SK-N-SH (cell line): ENCODE data around the gene GPSM3. TPM values are rescaled to one million over a fixed set of nuclear protein-coding genes. Genes with fewer than 3 reads are reported as not detected.

Experiments
- CTCF ChIA-PET: fragments of 300-600, 350-600 bp; formaldehyde crosslinking; extraction: SDS; loops from one replicate; lab custom pipeline; 2021; lab: Yijun Ruan, JAX
- POLR2A ChIA-PET: fragments of 350-600 bp; sonication (Branson Sonifier 250); formaldehyde crosslinking; extraction: SDS; loops from one replicate; lab custom pipeline; 2020; ENCODE audit warnings: antibody characterized with exemption, inconsistent platforms; lab: Yijun Ruan, JAX
- DNase-seq: peaks from one replicate; pipeline ENCODE4 v3.0.0; 2012
- H2AFZ ChIP-seq: fragments of 200-600 bp; sonication (generic); 2 replicates; pipeline ENCODE4 v1.8.1; 2016; ENCODE audit warnings: antibody characterized with exemption, mild to moderate bottlenecking, low read depth
- H3F3A ChIP-seq: fragments of 200-600 bp; sonication (generic); replicated peaks from 2 replicates; pipeline ENCODE3; 2016; ENCODE audit warnings: antibody characterized with exemption, mild to moderate bottlenecking; ENCODE audit not compliant: insufficient read depth
- H3K27ac ChIP-seq, 2 experiments: fragments of 200-500 bp in 1 of 2; fragments of 200-600 bp in 1 of 2; sonication (Bioruptor generic) in 1 of 2; sonication (generic), shearing (Covaris generic) in 1 of 2; 2 replicates each; pipeline versions ENCODE4 v1.5.1 to v1.6.1; 2014 to 2016; ENCODE audit warnings: low read depth in 2 of 2, inconsistent platforms in 1 of 2, low read length in 1 of 2, mild to moderate bottlenecking in 1 of 2, mixed read lengths in 1 of 2
- H3K27me3 ChIP-seq: fragments of 200-600 bp; sonication (generic), shearing (Covaris generic); 2 replicates; pipeline ENCODE4 v1.6.1; 2016; ENCODE audit warnings: mixed run types; ENCODE audit not compliant: insufficient read depth
- H3K36me3 ChIP-seq, 2 experiments: fragments of 200-500 bp in 1 of 2; fragments of 200-600 bp in 1 of 2; sonication (Bioruptor generic) in 1 of 2; sonication (generic) in 1 of 2; replicated peaks in 1 of 2; 2 replicates each; pipeline versions ENCODE3 to v1.5.1; 2014 to 2016; ENCODE audit warnings: low read length in 1 of 2, mild to moderate bottlenecking in 1 of 2; ENCODE audit not compliant: insufficient read depth in 2 of 2, control insufficient read depth in 1 of 2
- H3K4me1 ChIP-seq, 2 experiments: fragments of 200-500 bp in 1 of 2; fragments of 200-600 bp in 1 of 2; sonication (Bioruptor generic) in 1 of 2; sonication (generic), shearing (Covaris generic) in 1 of 2; 2 replicates each; pipeline versions ENCODE4 v1.5.1 to v1.6.1; 2014 to 2016; ENCODE audit warnings: low read depth in 1 of 2, low read length in 1 of 2, mixed run types in 1 of 2; ENCODE audit not compliant: insufficient read depth in 2 of 2, control insufficient read depth in 1 of 2
- H3K4me2 ChIP-seq: fragments of 200-600 bp; sonication (generic), shearing (Covaris generic); 2 replicates; pipeline ENCODE4 v1.6.1; 2017; ENCODE audit warnings: mixed run types
- H3K4me3 ChIP-seq, 2 experiments: fragments of 200-500 bp in 1 of 2; fragments of 200-600 bp in 1 of 2; sonication (Bioruptor generic) in 1 of 2; sonication (generic), shearing (Covaris generic) in 1 of 2; 2 replicates each; pipeline versions ENCODE4 v1.5.1 to v1.8.1; 2014 to 2016; ENCODE audit warnings: low read depth in 2 of 2, inconsistent platforms in 1 of 2, low read length in 1 of 2, mild to moderate bottlenecking in 1 of 2, mixed read lengths in 1 of 2, moderate library complexity in 1 of 2
- H3K79me2 ChIP-seq: fragments of 200-600 bp; sonication (generic); 2 replicates; pipeline ENCODE4 v1.8.1; 2017; ENCODE audit warnings: mild to moderate bottlenecking; ENCODE audit not compliant: insufficient read depth
- H3K9ac ChIP-seq: fragments of 200-600 bp; sonication (generic); 2 replicates; pipeline ENCODE4 v1.6.1; 2017; ENCODE audit warnings: mixed run types
- H3K9me2 ChIP-seq: fragments of 200-600 bp; sonication (generic); 2 replicates; pipeline ENCODE4 v1.6.1; 2017; ENCODE audit warnings: mixed run types
- H3K9me3 ChIP-seq: fragments of 200-600 bp; sonication (generic); 2 replicates; pipeline ENCODE4 v1.6.1; 2017; ENCODE audit warnings: mixed run types, mild to moderate bottlenecking, moderate library complexity
- H4K20me1 ChIP-seq: fragments of 200-600 bp; sonication (generic); 2 replicates; pipeline ENCODE4 v1.6.1; 2017; ENCODE audit warnings: mild to moderate bottlenecking, mixed run types; ENCODE audit not compliant: insufficient read depth
- CHD2 ChIP-seq: fragments of 150-350 bp; IDR thresholded peaks from 2 replicates; pipeline ENCODE4 v1.6.1; 2018; ENCODE audit warnings: low read length; ENCODE audit not compliant: partially characterized antibody
- ELF1 ChIP-seq: IDR thresholded peaks from 2 replicates; pipeline ENCODE4 v1.4.0; 2012
- EP300 ChIP-seq, 2 experiments: IDR thresholded peaks; 2 replicates each; pipeline versions ENCODE4 v1.4.0 to v1.6.1; 2012; ENCODE audit warnings: borderline replicate concordance in 1 of 2, low read depth in 1 of 2, low read length in 1 of 2
- EZH2phosphoT487 ChIP-seq: fragments of 200-600 bp; sonication (generic); IDR thresholded peaks from 2 replicates; pipeline ENCODE4 v1.6.1; 2017; ENCODE audit warnings: low read depth, mixed run types, mild to moderate bottlenecking, antibody characterized with exemption, moderate library complexity, borderline replicate concordance
- FOXM1 ChIP-seq: IDR thresholded peaks from 2 replicates; pipeline ENCODE4 v1.4.0; 2012; ENCODE audit warnings: low read depth, mild to moderate bottlenecking
- GABPA ChIP-seq: IDR thresholded peaks from 2 replicates; pipeline ENCODE4 v1.4.0; 2012; ENCODE audit warnings: low read depth, mild to moderate bottlenecking
- JUND ChIP-seq: IDR thresholded peaks from 2 replicates; pipeline ENCODE4 v1.4.0; 2012
- MEF2A ChIP-seq: IDR thresholded peaks from 2 replicates; pipeline ENCODE4 v1.4.0; 2012; ENCODE audit warnings: low read depth, borderline replicate concordance
- MXI1 ChIP-seq: IDR thresholded peaks from 2 replicates; pipeline ENCODE4 v1.6.1; 2012; ENCODE audit warnings: mild to moderate bottlenecking, low read depth, low read length, improper control_type of control experiment
- NRF1 ChIP-seq: IDR thresholded peaks from 2 replicates; pipeline ENCODE4 v1.6.1; 2012; ENCODE audit warnings: low read depth, mild to moderate bottlenecking, low read length
- POLR2AphosphoS5 ChIP-seq: IDR thresholded peaks from 2 replicates; pipeline ENCODE4 v1.6.1; 2012; ENCODE audit warnings: low read depth, low read length
- RFX5 ChIP-seq: IDR thresholded peaks from 2 replicates; pipeline ENCODE4 v1.6.1; 2012; ENCODE audit warnings: mild to moderate bottlenecking, improper control_type of control experiment, low read length
- RXRA ChIP-seq: IDR thresholded peaks from 2 replicates; pipeline ENCODE4 v1.4.0; 2012; ENCODE audit warnings: low read depth, mild to moderate bottlenecking, borderline replicate concordance
- SIN3A ChIP-seq: IDR thresholded peaks from 2 replicates; pipeline ENCODE4 v1.6.1; 2012; ENCODE audit warnings: low read depth, mild to moderate bottlenecking, low read length, moderate library complexity, borderline replicate concordance
- TAF1 ChIP-seq: IDR thresholded peaks from 2 replicates; pipeline ENCODE4 v1.6.1; 2012; ENCODE audit warnings: low read depth, mild to moderate bottlenecking, low read length, moderate library complexity, borderline replicate concordance
- TEAD4 ChIP-seq: IDR thresholded peaks from 2 replicates; pipeline ENCODE4 v1.4.0; 2012; ENCODE audit warnings: mild to moderate bottlenecking, borderline replicate concordance; ENCODE audit not compliant: insufficient read depth
- YY1 ChIP-seq: IDR thresholded peaks from 2 replicates; pipeline ENCODE4 v1.4.0; 2012; ENCODE audit warnings: low read depth, mild to moderate bottlenecking
- WGBS: methylation state at CpG from one replicate; pipeline ENCODE4 v1.1.6; 2017; ENCODE audit warnings: low lambda C conversion rate; 5-methylcytosine and 5-hydroxymethylcytosine counted together
- polyA plus RNA-seq, 3 experiments: library from polyadenylated mRNA; depleted of rRNA; stranded (reverse); fragments of >200 nt; gene quantifications; 2 replicates each; pipeline ENCODE4 v1.2.3, GENCODE V29; 2012
- TF ChIP-seq, protein P1 (sequence below): IDR thresholded peaks from 2 replicates; pipeline ENCODE4 v1.6.1; 2012; ENCODE audit warnings: mild to moderate bottlenecking, low read depth, low read length, moderate library complexity
- TF ChIP-seq, protein P2 (sequence below): IDR thresholded peaks from 2 replicates; pipeline ENCODE4 v1.4.0; 2012; ENCODE audit warnings: low read depth, borderline replicate concordance
- TF ChIP-seq, protein P3 (sequence below): IDR thresholded peaks from 2 replicates; pipeline ENCODE4 v1.4.0; 2012; ENCODE audit warnings: low read depth, borderline replicate concordance
- TF ChIP-seq, protein P4 (sequence below): IDR thresholded peaks from 2 replicates; pipeline ENCODE4; 2012

Gene GPSM3
- polyA plus RNA-seq, 1 of the 3 experiments (the other 2 are of a cell fraction), result 1.5 TPM

DNA sequence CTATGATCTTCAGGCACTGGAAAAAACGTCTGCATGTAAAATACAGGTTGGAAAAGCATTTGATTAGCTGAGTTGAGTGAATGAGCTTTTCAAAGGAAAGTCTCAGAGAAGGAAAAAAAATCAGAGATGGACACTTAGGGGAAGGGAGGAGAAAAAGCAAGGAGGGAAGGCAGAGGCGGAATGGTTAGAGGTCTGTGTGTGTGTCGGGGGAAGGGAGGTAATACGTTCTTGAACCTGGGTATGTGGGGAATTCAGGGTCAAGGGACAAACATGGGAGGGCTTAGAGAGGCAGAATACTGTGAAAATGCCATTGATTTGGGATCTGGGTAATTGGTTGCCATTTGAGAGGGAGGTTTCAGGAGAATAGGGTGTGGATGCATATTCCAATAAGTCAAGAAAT, 45.8 kb downstream of the GPSM3 start (continued):
- TF ChIP-seq, protein P1, sequence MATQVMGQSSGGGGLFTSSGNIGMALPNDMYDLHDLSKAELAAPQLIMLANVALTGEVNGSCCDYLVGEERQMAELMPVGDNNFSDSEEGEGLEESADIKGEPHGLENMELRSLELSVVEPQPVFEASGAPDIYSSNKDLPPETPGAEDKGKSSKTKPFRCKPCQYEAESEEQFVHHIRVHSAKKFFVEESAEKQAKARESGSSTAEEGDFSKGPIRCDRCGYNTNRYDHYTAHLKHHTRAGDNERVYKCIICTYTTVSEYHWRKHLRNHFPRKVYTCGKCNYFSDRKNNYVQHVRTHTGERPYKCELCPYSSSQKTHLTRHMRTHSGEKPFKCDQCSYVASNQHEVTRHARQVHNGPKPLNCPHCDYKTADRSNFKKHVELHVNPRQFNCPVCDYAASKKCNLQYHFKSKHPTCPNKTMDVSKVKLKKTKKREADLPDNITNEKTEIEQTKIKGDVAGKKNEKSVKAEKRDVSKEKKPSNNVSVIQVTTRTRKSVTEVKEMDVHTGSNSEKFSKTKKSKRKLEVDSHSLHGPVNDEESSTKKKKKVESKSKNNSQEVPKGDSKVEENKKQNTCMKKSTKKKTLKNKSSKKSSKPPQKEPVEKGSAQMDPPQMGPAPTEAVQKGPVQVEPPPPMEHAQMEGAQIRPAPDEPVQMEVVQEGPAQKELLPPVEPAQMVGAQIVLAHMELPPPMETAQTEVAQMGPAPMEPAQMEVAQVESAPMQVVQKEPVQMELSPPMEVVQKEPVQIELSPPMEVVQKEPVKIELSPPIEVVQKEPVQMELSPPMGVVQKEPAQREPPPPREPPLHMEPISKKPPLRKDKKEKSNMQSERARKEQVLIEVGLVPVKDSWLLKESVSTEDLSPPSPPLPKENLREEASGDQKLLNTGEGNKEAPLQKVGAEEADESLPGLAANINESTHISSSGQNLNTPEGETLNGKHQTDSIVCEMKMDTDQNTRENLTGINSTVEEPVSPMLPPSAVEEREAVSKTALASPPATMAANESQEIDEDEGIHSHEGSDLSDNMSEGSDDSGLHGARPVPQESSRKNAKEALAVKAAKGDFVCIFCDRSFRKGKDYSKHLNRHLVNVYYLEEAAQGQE, result no peak
- TF ChIP-seq NRF1, result no peak
- no peak for TF ChIP-seq TEAD4
- TF ChIP-seq RFX5, result no peak
- no peak for TF ChIP-seq CHD2
- no peak for TF ChIP-seq EZH2phosphoT487
- TF ChIP-seq, all 33 proteins: peak for 0

DNA sequence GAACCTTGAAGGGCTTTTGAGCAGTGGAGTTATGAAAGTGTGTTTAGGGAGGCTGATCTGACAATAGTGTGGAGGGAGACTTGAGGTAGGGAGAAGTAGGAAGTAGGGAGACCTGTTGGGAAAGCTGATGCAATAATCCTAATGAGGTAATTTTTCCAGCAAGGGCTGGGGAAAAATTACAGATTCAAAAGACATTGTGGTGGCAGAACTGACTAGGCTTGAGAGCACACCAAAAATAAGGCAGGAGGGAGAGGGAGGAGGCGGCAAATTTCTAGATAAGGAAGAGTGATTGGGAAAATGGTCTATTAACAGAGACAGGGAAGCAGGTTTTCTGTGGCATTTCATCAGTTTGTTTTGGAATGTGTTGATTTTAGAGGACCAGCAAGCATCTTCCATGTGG, 46.2 kb downstream of the GPSM3 start:
- Histone ChIP-seq H3F3A (no peaks in the 10 kb centered on the region), H4K20me1 (no peaks in the 10 kb centered on the region), H3K27me3 (no peaks in the 10 kb centered on the region), H3K27ac (no peak overlapping the region), H3K4me2 (no peak overlapping the region), H3K9me3 (no peaks in the 10 kb centered on the region), H3K4me1 (peaks cover 0 to 3% of the 10 kb centered on the region in 2 experiments; a peak in 1 of 4 replicates), H2AFZ (no peak overlapping the region), H3K79me2 (no peaks in the 10 kb centered on the region), H3K4me3 (no peak overlapping the region), H3K9ac (no peak overlapping the region), H3K36me3 (no peaks in the 10 kb centered on the region), H3K9me2 (no peaks in the 10 kb centered on the region)
- ChIA-PET CTCF (interaction anchor here (0.6 kb wide), 1 partner anchor 654 kb away, joined by 4 read pairs; no protein-coding TSS in a partner anchor), POLR2A (no interaction called here)
- no peak for TF ChIP-seq ELF1
- TF ChIP-seq CHD2, result no peak
- TF ChIP-seq, protein P1, result no peak
- TF ChIP-seq FOXM1, result no peak
- no peak for TF ChIP-seq GABPA
- TF ChIP-seq, protein P2, sequence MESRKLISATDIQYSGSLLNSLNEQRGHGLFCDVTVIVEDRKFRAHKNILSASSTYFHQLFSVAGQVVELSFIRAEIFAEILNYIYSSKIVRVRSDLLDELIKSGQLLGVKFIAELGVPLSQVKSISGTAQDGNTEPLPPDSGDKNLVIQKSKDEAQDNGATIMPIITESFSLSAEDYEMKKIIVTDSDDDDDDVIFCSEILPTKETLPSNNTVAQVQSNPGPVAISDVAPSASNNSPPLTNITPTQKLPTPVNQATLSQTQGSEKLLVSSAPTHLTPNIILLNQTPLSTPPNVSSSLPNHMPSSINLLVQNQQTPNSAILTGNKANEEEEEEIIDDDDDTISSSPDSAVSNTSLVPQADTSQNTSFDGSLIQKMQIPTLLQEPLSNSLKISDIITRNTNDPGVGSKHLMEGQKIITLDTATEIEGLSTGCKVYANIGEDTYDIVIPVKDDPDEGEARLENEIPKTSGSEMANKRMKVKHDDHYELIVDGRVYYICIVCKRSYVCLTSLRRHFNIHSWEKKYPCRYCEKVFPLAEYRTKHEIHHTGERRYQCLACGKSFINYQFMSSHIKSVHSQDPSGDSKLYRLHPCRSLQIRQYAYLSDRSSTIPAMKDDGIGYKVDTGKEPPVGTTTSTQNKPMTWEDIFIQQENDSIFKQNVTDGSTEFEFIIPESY, result no peak
- TF ChIP-seq TAF1, result no peak
- TF ChIP-seq, protein P3, sequence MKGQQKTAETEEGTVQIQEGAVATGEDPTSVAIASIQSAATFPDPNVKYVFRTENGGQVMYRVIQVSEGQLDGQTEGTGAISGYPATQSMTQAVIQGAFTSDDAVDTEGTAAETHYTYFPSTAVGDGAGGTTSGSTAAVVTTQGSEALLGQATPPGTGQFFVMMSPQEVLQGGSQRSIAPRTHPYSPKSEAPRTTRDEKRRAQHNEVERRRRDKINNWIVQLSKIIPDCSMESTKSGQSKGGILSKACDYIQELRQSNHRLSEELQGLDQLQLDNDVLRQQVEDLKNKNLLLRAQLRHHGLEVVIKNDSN, result no peak
- no peak for TF ChIP-seq MXI1
- TF ChIP-seq POLR2AphosphoS5, result no peak
- TF ChIP-seq JUND, result no peak
- no peak for TF ChIP-seq RXRA
- no peak for TF ChIP-seq SIN3A
- no peak for TF ChIP-seq EP300 (IDR thresholded peaks at IDR 0.05; ENCODE audit: borderline replicate concordance in 1 of 2, low read depth in 1 of 2, low read length in 1 of 2)
- no peak for TF ChIP-seq EZH2phosphoT487
- no peak for TF ChIP-seq YY1
- no peak for TF ChIP-seq TEAD4
- TF ChIP-seq MEF2A, result no peak
- TF ChIP-seq, protein P4, sequence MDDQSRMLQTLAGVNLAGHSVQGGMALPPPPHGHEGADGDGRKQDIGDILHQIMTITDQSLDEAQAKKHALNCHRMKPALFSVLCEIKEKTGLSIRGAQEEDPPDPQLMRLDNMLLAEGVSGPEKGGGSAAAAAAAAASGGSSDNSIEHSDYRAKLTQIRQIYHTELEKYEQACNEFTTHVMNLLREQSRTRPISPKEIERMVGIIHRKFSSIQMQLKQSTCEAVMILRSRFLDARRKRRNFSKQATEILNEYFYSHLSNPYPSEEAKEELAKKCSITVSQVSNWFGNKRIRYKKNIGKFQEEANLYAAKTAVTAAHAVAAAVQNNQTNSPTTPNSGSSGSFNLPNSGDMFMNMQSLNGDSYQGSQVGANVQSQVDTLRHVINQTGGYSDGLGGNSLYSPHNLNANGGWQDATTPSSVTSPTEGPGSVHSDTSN, result no peak
- no peak for DNase-seq
- WGBS, result 97% methylated on average over 1 of the region's 1 CpG
